ENCODE measurements around the gene L1CAM. TPM values are rescaled to one million over a fixed set of nuclear protein-coding genes. Genes with fewer than 3 reads are reported as not detected.
"Not testable (repeated sequence)": the region's sequence is repeated elsewhere in the genome, so short reads cannot be mapped to it uniquely, and the experiment has no call there.

Gene L1CAM
- total and polyA plus RNA-seq, 12 donors: 1.1 to 5.6 (median 2.7) TPM

GRCh38 chrX:153820601-153821000 lies 65.4 kb downstream of the L1CAM start:
- no peak overlapping the region for H3K27ac ChIP-seq
- H3K4me1 ChIP-seq: peaks cover 0 to 7% (median 0%) of the 10 kb centered on the region in 9 donors
- no peaks in the 10 kb centered on the region for H3K36me3 ChIP-seq
- no peak for TF ChIP-seq CTCF (IDR thresholded peaks at IDR 0.05)
- DNase-seq (no peak), ATAC-seq (no peak)
- peaks cover 0 to 83% (median 0%) of the 10 kb centered on the region in 7 donors for H3K27me3 ChIP-seq
- 88 to 94% methylated on average over 6 to 7 of the region's 7 CpGs for WGBS, 2 donors
- intact Hi-C loops (cut with DNase I): no loop called here
- no peak overlapping the region for H3K4me3 ChIP-seq
- no peaks in the 10 kb centered on the region for H3K9me3 ChIP-seq

GRCh38 chrX:153819384-153820040 lies 66.5 kb downstream of the L1CAM start:
- no peaks in the 10 kb centered on the region for H3K36me3 ChIP-seq
- ATAC-seq: peak in 2 of 8 donors; percentile 19 to 31
- no peak for DNase-seq
- TF ChIP-seq CTCF (IDR thresholded peaks at IDR 0.05): no peak
- WGBS, 2 donors: 30 to 42% methylated on average over 14 to 23 of the region's 23 CpGs
- peak overlapping the region in 5 of 10 donors; percentile 6 to 53 (median 34) for H3K27ac ChIP-seq
- H3K4me3 ChIP-seq: peak overlapping the region; percentile 32 to 57 (median 50)
- H3K4me1 ChIP-seq: peaks cover 0 to 7% (median 0%) of the 10 kb centered on the region in 9 donors
- intact Hi-C loops (cut with DNase I): loop anchor here in 2 of 10 donors (5.0 to 10.0 kb wide), 2 partner anchors 105 to 1393 kb away; partner anchors contain the start of gene ARHGAP4 (in 1 of the 2)
- peaks cover 0 to 80% (median 0%) of the 10 kb centered on the region in 7 donors for H3K27me3 ChIP-seq
- H3K9me3 ChIP-seq: no peaks in the 10 kb centered on the region

- intact Hi-C loops (cut with DNase I): loop anchor here in 2 of 10 donors (5.0 to 10.0 kb wide), 2 partner anchors 106 to 1394 kb away; partner anchors contain the start of gene ARHGAP4 (in 1 of the 2)
- WGBS, 2 donors: 7 to 20% methylated on average over 20 to 60 of the region's 67 CpGs
- H3K9me3 ChIP-seq: no peaks in the 10 kb centered on the region
- no peak for TF ChIP-seq CTCF (IDR thresholded peaks at IDR 0.05)
- DNase-seq: peak in 1 of 2 donors; percentile 60
- ATAC-seq: peak; percentile 61 to 89 (median 78)
- H3K4me3 ChIP-seq: peak overlapping the region; percentile 32 to 57 (median 50)
- H3K4me1 ChIP-seq: peaks cover 0 to 7% (median 0%) of the 10 kb centered on the region in 9 donors
- no peaks in the 10 kb centered on the region for H3K36me3 ChIP-seq
- peak overlapping the region in 5 of 10 donors; percentile 6 to 53 (median 34) for H3K27ac ChIP-seq
- peaks cover 0 to 76% (median 0%) of the 10 kb centered on the region in 7 donors for H3K27me3 ChIP-seq
Observed at GRCh38 chrX:153818571-153819383, 67.2 kb downstream of the L1CAM start.

- ATAC-seq, H3K36me3 ChIP-seq, H3K4me3 ChIP-seq, DNase-seq, H3K9me3 ChIP-seq, H3K27ac ChIP-seq, H3K4me1 ChIP-seq: not testable (repeated sequence)
- WGBS, 2 donors: 97 to 99% methylated on average over 9 of the region's 9 CpGs
- H3K27me3 ChIP-seq: peaks cover 0 to 74% (median 0%) of the 10 kb centered on the region in 7 donors
- intact Hi-C loops (cut with DNase I): loop anchor here in 2 of 10 donors (5.0 to 10.0 kb wide), 2 partner anchors 107 to 1394 kb away; partner anchors contain the start of gene ARHGAP4 (in 1 of the 2)
Observed at GRCh38 chrX:153818064-153818463, 67.9 kb downstream of the L1CAM start.

All from heart right ventricle (tissue), 16 donors.